ENCODE results near the gene HDAC1. TPM values are rescaled to one million over a fixed set of nuclear protein-coding genes. Genes with fewer than 3 reads are reported as not detected.

HDAC1 gene
- total and polyA plus RNA-seq, 2 of the 8 experiments (the other 6 are each of a cell fraction or from before 2014, with no cell fraction given): 111 to 125 TPM

GRCh38 chr1:32307324-32307723 is 15.4 kb downstream of the HDAC1 start:
- no peak overlapping the region for H3K9ac ChIP-seq (replicated peaks in 1 of 4; ENCODE audit: extremely low read depth in 1 of 4, low read depth in 3 of 4, low read length in 3 of 4)
- no peak overlapping the region for H4K8ac ChIP-seq (ENCODE audit: extremely low read depth, insufficient read depth, low read length)
- no peak overlapping the region for H2AK5ac ChIP-seq (ENCODE audit: low read depth, low read length)
- no peak overlapping the region for H3K14ac ChIP-seq (ENCODE audit: insufficient read length)
- no peaks in the 10 kb centered on the region for H3K9me3 ChIP-seq (ENCODE audit: insufficient read depth in 2 of 2, low read depth in 1 of 2, low read length in 1 of 2)
- H3K4me2 ChIP-seq (ENCODE audit: insufficient read depth in 1 of 2, low read depth in 2 of 2, low read length in 2 of 2): no peak overlapping the region
- WGBS, 2 experiments (ENCODE audit: extremely low coverage in 1 of 2, insufficient coverage in 1 of 2, insufficient read length in 1 of 2, insufficient replicate concordance in 2 of 2, low coverage in 1 of 2, low lambda C conversion rate in 2 of 2, missing lambda C conversion rate in 1 of 2): 91% methylated on average over 2 of the region's 2 CpGs; no CpG with 5 or more reads in 1 of the 2 experiments
- H3K27ac ChIP-seq (ENCODE audit: low read depth, low read length): no peak overlapping the region
- peaks cover 5 to 30% (median 17%) of the 10 kb centered on the region in 4 experiments; a peak in 7 of 8 replicates for H3K36me3 ChIP-seq (ENCODE audit: control insufficient read depth in 2 of 4, insufficient read depth in 4 of 4, low read length in 3 of 4)
- no peak for DNase-seq (ENCODE audit: low read depth in 1 of 2, low spot score in 2 of 2)
- peaks cover 0 to 46% of the 10 kb centered on the region in 2 experiments; a peak in 2 of 4 replicates for H3K79me2 ChIP-seq (ENCODE audit: control insufficient read depth in 1 of 2, insufficient read depth in 2 of 2, low read length in 2 of 2)
- H3K79me1 ChIP-seq (ENCODE audit: low read depth, low read length): peaks cover 3% of the 10 kb centered on the region
- H2AFZ ChIP-seq (ENCODE audit: low read length): no peak overlapping the region
- ChIA-PET POLR2A (ENCODE audit: partially characterized antibody) (interaction anchor here (0.6 to 1.6 kb wide), 6 partner anchors 9 to 48 kb away, joined by 3 to 4 read pairs (median 3); partner anchors contain the start of gene HDAC1), CTCF (ENCODE audit: partially characterized antibody) (interaction anchor here (0.6 to 2.1 kb wide), 7 partner anchors 9 to 340 kb away, joined by 3 to 8 read pairs (median 4); partner anchors contain the start of gene FAM167B)
- H3K4ac ChIP-seq (replicated peaks; ENCODE audit: insufficient read length, low read depth, low read length): no peak overlapping the region
- no peak overlapping the region for H2BK20ac ChIP-seq (ENCODE audit: low read length)
- no peak overlapping the region for H2BK120ac ChIP-seq (replicated peaks; ENCODE audit: low read depth, low read length)
- H2BK5ac ChIP-seq (ENCODE audit: low read depth, low read length): no peak overlapping the region
- H3K18ac ChIP-seq (ENCODE audit: extremely low read depth, low read length): no peak overlapping the region
- no peak for FAIRE-seq
- peaks cover 0 to 5% of the 10 kb centered on the region in 2 experiments for H4K20me1 ChIP-seq (replicated peaks in 1 of 2; ENCODE audit: control insufficient read depth in 1 of 2, insufficient read depth in 2 of 2, low read length in 2 of 2)
- no peaks in the 10 kb centered on the region for H3K27me3 ChIP-seq (replicated peaks in 1 of 4; ENCODE audit: control insufficient read depth in 3 of 4, extremely low read depth in 1 of 4, insufficient read depth in 3 of 4, low read length in 3 of 4)
- H3K4me3 ChIP-seq (ENCODE audit: extremely low read depth in 1 of 4, insufficient read depth in 2 of 4, low read depth in 3 of 4, low read length in 4 of 4): no peak overlapping the region
- no peak for TF ChIP-seq TAF1 (IDR thresholded peaks at IDR 0.05; ENCODE audit: low read depth, low read length)
- TF ChIP-seq BCL11A (IDR thresholded peaks at IDR 0.05; ENCODE audit: low read depth in 2 of 2, low read length in 2 of 2): no peak
- TF ChIP-seq CEBPB (IDR thresholded peaks at IDR 0.05; ENCODE audit: low read depth, low read length): no peak
- no peak for TF ChIP-seq SP1 (IDR thresholded peaks at IDR 0.05; ENCODE audit: low read depth, low read length)
- TF ChIP-seq EGR1 (IDR thresholded peaks at IDR 0.05; ENCODE audit: borderline replicate concordance, low read depth, low read length): no peak
- no peak for TF ChIP-seq ATF3 (IDR thresholded peaks at IDR 0.05; ENCODE audit: insufficient read depth, low read depth, low read length)
- TF ChIP-seq CHD2 (IDR thresholded peaks at IDR 0.05; ENCODE audit: low read length): no peak
- no peak for TF ChIP-seq YY1 (IDR thresholded peaks at IDR 0.05; ENCODE audit: low read depth, low read length)
- TF ChIP-seq SAP30 (IDR thresholded peaks at IDR 0.05; ENCODE audit: insufficient read depth, insufficient replicate concordance, low read length): no peak
- no peak for TF ChIP-seq SIX5 (IDR thresholded peaks at IDR 0.05; ENCODE audit: low read depth, low read length)
- no peak overlapping the region for H3K56ac ChIP-seq (replicated peaks; ENCODE audit: insufficient read length, low read depth, low read length)
- H4K5ac ChIP-seq (ENCODE audit: insufficient read length, low read depth, low read length): no peak overlapping the region
- H3K23me2 ChIP-seq (ENCODE audit: low read depth, low read length): no peaks in the 10 kb centered on the region
- no peak overlapping the region for H3K23ac ChIP-seq (ENCODE audit: insufficient read length)
- H2BK15ac ChIP-seq (ENCODE audit: low read length): no peak overlapping the region
- H4K91ac ChIP-seq (replicated peaks; ENCODE audit: insufficient read length, low read length): no peak overlapping the region
- no peak overlapping the region for H2BK12ac ChIP-seq (ENCODE audit: low read depth, low read length)
- no peaks in the 10 kb centered on the region for H3K4me1 ChIP-seq (replicated peaks in 1 of 4; ENCODE audit: control insufficient read depth in 3 of 4, insufficient read depth in 4 of 4, low read length in 3 of 4)
